PC-3 (cell line): Measurements from ENCODE around the gene MCM9.

Experiments
- EZH2 ChIP-seq: fragments of 300-600 bp; sonication (generic); IDR thresholded peaks from one replicate; pipeline ENCODE4 v1.6.1; 2017; ENCODE audit warnings: antibody characterized with exemption, mild to moderate bottlenecking, low read length; ENCODE audit not compliant: unreplicated experiment
- EZH2phosphoT487 ChIP-seq: fragments of 300-600 bp; sonication (generic); IDR thresholded peaks from 2 replicates; pipeline ENCODE4 v1.6.1; 2018; ENCODE audit warnings: mild to moderate bottlenecking, antibody characterized with exemption, low read length, borderline replicate concordance
- TF ChIP-seq, protein P1 (sequence below): fragments of 300-600 bp; sonication (generic); conservative IDR thresholded peaks from 2 replicates; pipeline ENCODE4 v1.5.1; 2017; ENCODE audit warnings: antibody characterized with exemption, low read depth, mild to moderate bottlenecking, low read length

DNA sequence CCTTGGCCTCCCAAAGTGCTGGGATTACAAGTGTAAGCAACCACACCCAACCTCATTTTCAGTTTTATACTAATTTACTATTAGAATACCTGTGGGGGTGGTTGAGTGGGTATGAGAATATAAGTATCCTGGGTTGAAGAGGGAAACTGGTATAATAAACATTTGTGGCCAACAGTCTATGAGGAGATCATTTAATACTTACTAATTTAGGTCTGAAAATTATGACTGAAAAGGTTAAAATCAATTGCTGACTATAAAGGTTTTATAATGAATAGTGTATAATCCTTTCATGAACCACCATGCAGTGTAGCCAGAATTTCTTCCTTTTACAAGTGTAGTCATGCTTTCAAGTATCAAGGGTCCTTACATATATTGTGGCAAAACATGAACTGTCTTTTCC is 29.9 kb downstream of the MCM9 start:
- TF ChIP-seq, protein P1, sequence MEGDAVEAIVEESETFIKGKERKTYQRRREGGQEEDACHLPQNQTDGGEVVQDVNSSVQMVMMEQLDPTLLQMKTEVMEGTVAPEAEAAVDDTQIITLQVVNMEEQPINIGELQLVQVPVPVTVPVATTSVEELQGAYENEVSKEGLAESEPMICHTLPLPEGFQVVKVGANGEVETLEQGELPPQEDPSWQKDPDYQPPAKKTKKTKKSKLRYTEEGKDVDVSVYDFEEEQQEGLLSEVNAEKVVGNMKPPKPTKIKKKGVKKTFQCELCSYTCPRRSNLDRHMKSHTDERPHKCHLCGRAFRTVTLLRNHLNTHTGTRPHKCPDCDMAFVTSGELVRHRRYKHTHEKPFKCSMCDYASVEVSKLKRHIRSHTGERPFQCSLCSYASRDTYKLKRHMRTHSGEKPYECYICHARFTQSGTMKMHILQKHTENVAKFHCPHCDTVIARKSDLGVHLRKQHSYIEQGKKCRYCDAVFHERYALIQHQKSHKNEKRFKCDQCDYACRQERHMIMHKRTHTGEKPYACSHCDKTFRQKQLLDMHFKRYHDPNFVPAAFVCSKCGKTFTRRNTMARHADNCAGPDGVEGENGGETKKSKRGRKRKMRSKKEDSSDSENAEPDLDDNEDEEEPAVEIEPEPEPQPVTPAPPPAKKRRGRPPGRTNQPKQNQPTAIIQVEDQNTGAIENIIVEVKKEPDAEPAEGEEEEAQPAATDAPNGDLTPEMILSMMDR, result no peak
- TF ChIP-seq EZH2, result no peak
- TF ChIP-seq EZH2phosphoT487, result no peak
